MM.1S (cell line): ENCODE results near the gene IZUMO2.

Source experiments
- DNase-seq: peaks from one replicate; pipeline ENCODE4 v3.0.0-alpha.2; 2015
- H2AFZ ChIP-seq: fragments of 300-600 bp; sonication (generic); 2 replicates; pipeline ENCODE4 v1.6.0; 2016; ENCODE audit warnings: antibody characterized with exemption, low read length
- H3F3A ChIP-seq: fragments of 300-600 bp; sonication (generic); 2 replicates; pipeline ENCODE4 v1.6.1; 2016; ENCODE audit warnings: mild to moderate bottlenecking, antibody characterized with exemption, low read length, moderate library complexity, mixed read lengths; ENCODE audit not compliant: insufficient read depth
- H3K27ac ChIP-seq: fragments of 300-600 bp; sonication (generic); 2 replicates; pipeline ENCODE4 v1.5.1; 2016; ENCODE audit warnings: mild to moderate bottlenecking, low read length
- H3K27me3 ChIP-seq: fragments of 300-600 bp; sonication (generic); replicated peaks from 2 replicates; pipeline ENCODE4 v1.6.0; 2016; ENCODE audit warnings: low read length; ENCODE audit not compliant: insufficient read depth
- H3K36me3 ChIP-seq: fragments of 300-600 bp; sonication (generic); replicated peaks from 2 replicates; pipeline ENCODE4 v1.6.1; 2016; ENCODE audit warnings: mild to moderate bottlenecking, low read length, mixed read lengths; ENCODE audit not compliant: insufficient read depth
- H3K4me1 ChIP-seq: fragments of 300-600 bp; sonication (generic); 2 replicates; pipeline ENCODE4 v1.6.1; 2016; ENCODE audit warnings: low read length, mixed read lengths
- H3K4me2 ChIP-seq: fragments of 300-600 bp; sonication (generic); 2 replicates; pipeline ENCODE4 v1.6.0; 2016; ENCODE audit warnings: low read depth, low read length
- H3K4me3 ChIP-seq: fragments of 300-600 bp; sonication (generic); 2 replicates; pipeline ENCODE4 v1.5.1; 2016; ENCODE audit warnings: low read length, mixed read lengths
- H3K79me2 ChIP-seq: fragments of 300-600 bp; sonication (generic); 2 replicates; pipeline ENCODE4 v1.6.1; 2016; ENCODE audit warnings: mixed run types, low read length, mixed read lengths
- H3K9ac ChIP-seq: fragments of 300-600 bp; sonication (generic); 2 replicates; pipeline ENCODE4 v1.6.1; 2016; ENCODE audit warnings: low read length, mixed read lengths
- H3K9me2 ChIP-seq: fragments of 300-600 bp; sonication (generic); replicated peaks from 2 replicates; pipeline ENCODE4 v1.6.1; 2016; ENCODE audit warnings: mild to moderate bottlenecking, low read length, mixed read lengths; ENCODE audit not compliant: insufficient read depth
- H3K9me3 ChIP-seq: fragments of 300-600 bp; sonication (generic); replicated peaks from 2 replicates; pipeline ENCODE4 v1.6.1; 2016; ENCODE audit warnings: mild to moderate bottlenecking, low read length, mixed read lengths; ENCODE audit not compliant: insufficient read depth
- H4K20me1 ChIP-seq: fragments of 300-600 bp; sonication (generic); 2 replicates; pipeline ENCODE4 v1.6.1; 2016; ENCODE audit warnings: mild to moderate bottlenecking, low read length, moderate library complexity, mixed read lengths; ENCODE audit not compliant: insufficient read depth
- EZH2 ChIP-seq: fragments of 300-600 bp; sonication (generic); optimal IDR thresholded peaks from 2 replicates; pipeline ENCODE3; 2017; ENCODE audit warnings: low read depth, mild to moderate bottlenecking, antibody characterized with exemption, low read length, mixed read lengths
- EZH2phosphoT487 ChIP-seq: fragments of 300-600 bp; sonication (generic); IDR thresholded peaks from 2 replicates; pipeline ENCODE4 v1.6.1; 2018; ENCODE audit warnings: antibody characterized with exemption, low read length
- TF ChIP-seq, protein P1 (sequence below): fragments of 300-600 bp; sonication (generic); IDR thresholded peaks from 2 replicates; pipeline ENCODE4 v1.5.1; 2016; ENCODE audit warnings: antibody characterized with exemption, low read length, mixed read lengths

Gene IZUMO2

GRCh38 chr19:50184196-50184595, 21.1 kb upstream of the IZUMO2 start:
- H3K4me2 ChIP-seq, result no peak overlapping the region
- H3K4me3 ChIP-seq, result no peak overlapping the region
- H3K4me1 ChIP-seq, result no peaks in the 10 kb centered on the region
- no peaks in the 10 kb centered on the region for H3K9me3 ChIP-seq
- no peaks in the 10 kb centered on the region for H3K36me3 ChIP-seq
- no peaks in the 10 kb centered on the region for H3F3A ChIP-seq
- TF ChIP-seq EZH2phosphoT487, result no peak
- TF ChIP-seq, protein P1, sequence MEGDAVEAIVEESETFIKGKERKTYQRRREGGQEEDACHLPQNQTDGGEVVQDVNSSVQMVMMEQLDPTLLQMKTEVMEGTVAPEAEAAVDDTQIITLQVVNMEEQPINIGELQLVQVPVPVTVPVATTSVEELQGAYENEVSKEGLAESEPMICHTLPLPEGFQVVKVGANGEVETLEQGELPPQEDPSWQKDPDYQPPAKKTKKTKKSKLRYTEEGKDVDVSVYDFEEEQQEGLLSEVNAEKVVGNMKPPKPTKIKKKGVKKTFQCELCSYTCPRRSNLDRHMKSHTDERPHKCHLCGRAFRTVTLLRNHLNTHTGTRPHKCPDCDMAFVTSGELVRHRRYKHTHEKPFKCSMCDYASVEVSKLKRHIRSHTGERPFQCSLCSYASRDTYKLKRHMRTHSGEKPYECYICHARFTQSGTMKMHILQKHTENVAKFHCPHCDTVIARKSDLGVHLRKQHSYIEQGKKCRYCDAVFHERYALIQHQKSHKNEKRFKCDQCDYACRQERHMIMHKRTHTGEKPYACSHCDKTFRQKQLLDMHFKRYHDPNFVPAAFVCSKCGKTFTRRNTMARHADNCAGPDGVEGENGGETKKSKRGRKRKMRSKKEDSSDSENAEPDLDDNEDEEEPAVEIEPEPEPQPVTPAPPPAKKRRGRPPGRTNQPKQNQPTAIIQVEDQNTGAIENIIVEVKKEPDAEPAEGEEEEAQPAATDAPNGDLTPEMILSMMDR, result no peak
- TF ChIP-seq EZH2, result no peak
- no peaks in the 10 kb centered on the region for H3K79me2 ChIP-seq
- no peak overlapping the region for H3K9ac ChIP-seq
- no peak overlapping the region for H2AFZ ChIP-seq
- H4K20me1 ChIP-seq, result no peaks in the 10 kb centered on the region
- DNase-seq, result no peak
- H3K27ac ChIP-seq, result no peak overlapping the region
- no peaks in the 10 kb centered on the region for H3K9me2 ChIP-seq
- H3K27me3 ChIP-seq, result peaks cover 56% of the 10 kb centered on the region

GRCh38 chr19:50181121-50181520, 18.0 kb upstream of the IZUMO2 start:
- no peaks in the 10 kb centered on the region for H4K20me1 ChIP-seq
- H3F3A ChIP-seq, result no peaks in the 10 kb centered on the region
- no peak for DNase-seq
- H3K4me1 ChIP-seq, result no peaks in the 10 kb centered on the region
- no peaks in the 10 kb centered on the region for H3K36me3 ChIP-seq
- no peak overlapping the region for H3K27ac ChIP-seq
- H2AFZ ChIP-seq, result no peak overlapping the region
- H3K9ac ChIP-seq, result no peak overlapping the region
- H3K9me2 ChIP-seq, result no peaks in the 10 kb centered on the region
- peaks cover 50% of the 10 kb centered on the region for H3K27me3 ChIP-seq
- TF ChIP-seq EZH2 (no peak), EZH2phosphoT487 (no peak)
- TF ChIP-seq, protein P1, result no peak
- H3K9me3 ChIP-seq, result no peaks in the 10 kb centered on the region
- H3K79me2 ChIP-seq, result no peaks in the 10 kb centered on the region
- no peak overlapping the region for H3K4me2 ChIP-seq
- no peak overlapping the region for H3K4me3 ChIP-seq

GRCh38 chr19:50178859-50179537, 15.9 kb upstream of the IZUMO2 start:
- Histone ChIP-seq H3K9me2 (no peaks in the 10 kb centered on the region), H4K20me1 (no peaks in the 10 kb centered on the region), H3K9ac (no peak overlapping the region), H3K9me3 (no peaks in the 10 kb centered on the region), H2AFZ (no peak overlapping the region), H3K36me3 (no peaks in the 10 kb centered on the region), H3K4me3 (no peak overlapping the region), H3K4me2 (no peak overlapping the region), H3K27me3 (peaks cover 45% of the 10 kb centered on the region), H3K79me2 (no peaks in the 10 kb centered on the region), H3F3A (no peaks in the 10 kb centered on the region), H3K4me1 (no peaks in the 10 kb centered on the region), H3K27ac (no peak overlapping the region)
- no peak for DNase-seq
- no peak for TF ChIP-seq EZH2
- TF ChIP-seq, protein P1, result no peak
- no peak for TF ChIP-seq EZH2phosphoT487
